Lower leg skin (tissue), 4 donors: ENCODE measurements around the gene OR8B8. TPM values are rescaled to one million over a fixed set of nuclear protein-coding genes. Genes with fewer than 3 reads are reported as not detected.

Source experiments
- DNase-seq, 2 donors: peaks; one replicate each; pipeline ENCODE4 v3.0.0-alpha.2; 2019; ENCODE audit warnings: low spot score in 2 of 2
- H3K4me3 ChIP-seq: fragments of 200-600 bp; sonication (generic); 2 replicates; pipeline ENCODE4 v1.5.1; 2017; ENCODE audit warnings: mild to moderate bottlenecking, low read depth; ENCODE audit not compliant: poor library complexity, severe bottlenecking
- CTCF ChIP-seq, 3 donors: fragments of 450-650 bp; IDR thresholded peaks; one replicate each; pipeline ENCODE4 v1.5.1; 2016; ENCODE audit warnings: antibody characterized with exemption in 3 of 3, mild to moderate bottlenecking in 3 of 3, moderate library complexity in 2 of 3
- POLR2A ChIP-seq, 2 donors: fragments of 450-650 bp; IDR thresholded peaks; one replicate each; pipeline ENCODE4 v1.6.1; 2016 to 2017; ENCODE audit warnings: antibody characterized with exemption in 2 of 2, mild to moderate bottlenecking in 1 of 2, moderate library complexity in 1 of 2
- WGBS, 2 donors: methylation state at CpG; one replicate each; pipeline ENCODE4 v1.1.5; 2018; 5-methylcytosine and 5-hydroxymethylcytosine counted together
- intact Hi-C: fragments of 100-400 bp; cut with DNase I; formaldehyde crosslinking; loops from one replicate; pipeline ENCODE4 v1.15.0; 2023; ENCODE audit warnings: low total_unique reads
- total RNA-seq, 4 donors: library from RNA; depleted of rRNA; stranded (reverse); fragments of >200 nt; gene quantifications; one replicate each; pipeline ENCODE4 v1.1.0, GENCODE V29; 2016

The OR8B8 gene
- not detected for total RNA-seq

GRCh38 chr11:124445646-124446150, at the start of gene OR8B8:
TSS of gene OR8B8 (minus strand) at chr11:124445696. CDS start at chr11:124441085, 4,611 bp downstream.
- no peak for DNase-seq
- WGBS, 2 donors = 84 to 86% methylated on average over 1 of the region's 1 CpG
- intact Hi-C loops = no loop called here
- H3K4me3 ChIP-seq = no peak within 1 kb of the TSS
- TF ChIP-seq POLR2A (IDR thresholded peaks at IDR 0.05) (no peak), CTCF (IDR thresholded peaks at IDR 0.05) (no peak)

GRCh38 chr11:124493016-124493655, 47.6 kb upstream of the OR8B8 start:
- DNase-seq = no peak
- TF ChIP-seq CTCF (IDR thresholded peaks at IDR 0.05) = no peak
- TF ChIP-seq POLR2A (IDR thresholded peaks at IDR 0.05) = no peak
- WGBS, 2 donors = 89 to 90% methylated on average over 4 of the region's 4 CpGs
- no peak overlapping the region for H3K4me3 ChIP-seq
- intact Hi-C loops = no loop called here

- DNase-seq = no peak
- 64 to 69% methylated on average over 3 to 4 of the region's 4 CpGs for WGBS, 2 donors
- no peak for TF ChIP-seq CTCF (IDR thresholded peaks at IDR 0.05)
- TF ChIP-seq POLR2A (IDR thresholded peaks at IDR 0.05) = no peak
- H3K4me3 ChIP-seq = no peak overlapping the region
- intact Hi-C loops = no loop called here
Observed at GRCh38 chr11:124483422-124483821, 37.9 kb upstream of the OR8B8 start.

GRCh38 chr11:124482362-124483147, 37.1 kb upstream of the OR8B8 start:
- intact Hi-C loops = no loop called here

More at GRCh38 chr11:124482362-124483147, 37.1 kb upstream of the OR8B8 start:
- no peak for TF ChIP-seq CTCF (IDR thresholded peaks at IDR 0.05)
- no peak for TF ChIP-seq POLR2A (IDR thresholded peaks at IDR 0.05)
- WGBS, 2 donors = 59 to 65% methylated on average over 9 of the region's 9 CpGs
- no peak for DNase-seq
- H3K4me3 ChIP-seq = no peak overlapping the region
